HepG2 (cell line): ENCODE data around the gene TATDN3. TPM values are rescaled to one million over a fixed set of nuclear protein-coding genes. Genes with fewer than 3 reads are reported as not detected.
A peak's percentile ranks its signal among the peaks of the same experiment; 100 is the strongest.

Source experiments
- ATAC-seq: fragments of 200-7000 bp; cut with Tn5 transposase; 3 replicates; pipeline ENCODE4 v1.9.1; 2020; ENCODE audit warnings: mild to moderate bottlenecking, moderate library complexity
- BruUV-seq: library from RNA; stranded (reverse); fragments of 400-500 nt; replicated peaks from 2 replicates; lab custom pipeline; 2021; lab: Mats Ljungman, UMichigan
- CTCF ChIA-PET: fragments of 300-600 bp; formaldehyde crosslinking; extraction: SDS; loops from one replicate; lab custom pipeline; 2021; ENCODE audit warnings: low total read pairs, inconsistent platforms, low intra/inter-chr PET ratio; lab: Yijun Ruan, JAX
- POLR2A ChIA-PET: fragments of 350-600 bp; sonication (Branson Sonifier 250); formaldehyde crosslinking; loops from one replicate; lab custom pipeline; 2020; ENCODE audit warnings: antibody characterized with exemption, inconsistent platforms; lab: Yijun Ruan, JAX
- DNase-seq: peaks from one replicate; pipeline ENCODE4 v3.0.0-alpha.2; 2015; ENCODE audit warnings: low spot score
- FAIRE-seq: peaks from 3 replicates; lab custom pipeline; 2011; peaks lifted over from hg19 to GRCh38; lab: Jason Lieb, UNC
- H2AFZ ChIP-seq: one replicate; pipeline ENCODE4 v1.6.1; 2011; ENCODE audit warnings: low read length, inconsistent platforms
- H3K27ac ChIP-seq: fragments of 300-600 bp; 3 replicates; pipeline ENCODE4 v1.8.0; 2011; ENCODE audit warnings: mixed run types, mild to moderate bottlenecking, mixed read lengths, low read length, inconsistent platforms; ENCODE audit not compliant: insufficient read depth; ENCODE audit errors: extremely low read length
- H3K27me3 ChIP-seq, 2 experiments: fragments of 200-600 bp in 1 of 2; 2 replicates in 1 of 2; 3 replicates in 1 of 2; pipeline versions ENCODE4 v1.6.0 to v1.8.0; 2011; ENCODE audit warnings: low read length in 2 of 2, mild to moderate bottlenecking in 2 of 2, moderate library complexity in 2 of 2, inconsistent platforms in 1 of 2; ENCODE audit not compliant: insufficient read depth in 2 of 2, control insufficient read depth in 1 of 2
- H3K36me3 ChIP-seq, 2 experiments: fragments of 200-600 bp in 1 of 2; replicated peaks in 1 of 2; 2 replicates in 1 of 2; 3 replicates in 1 of 2; pipeline versions ENCODE4 v1.5.1 to v1.8.0; 2011; ENCODE audit warnings: low read length in 2 of 2, inconsistent platforms in 1 of 2; ENCODE audit not compliant: insufficient read depth in 2 of 2, control insufficient read depth in 1 of 2
- H3K4me1 ChIP-seq: 2 replicates; pipeline ENCODE4 v1.5.1; 2012; ENCODE audit warnings: low read length, inconsistent platforms; ENCODE audit not compliant: insufficient read depth
- H3K4me2 ChIP-seq: 2 replicates; pipeline ENCODE4 v1.6.0; 2011; ENCODE audit warnings: low read depth, low read length, inconsistent platforms
- H3K4me3 ChIP-seq, 3 experiments: fragments of 200-600 bp in 1 of 3; sonication (generic), shearing (Covaris generic) in 1 of 3; replicated peaks in 1 of 3; 2 replicates each; pipeline ENCODE4 v1.5.1; 2011 to 2016; ENCODE audit warnings: low read length in 3 of 3, inconsistent platforms in 2 of 3, low read depth in 2 of 3, mild to moderate bottlenecking in 2 of 3, control low read depth in 1 of 3, mixed read lengths in 1 of 3; ENCODE audit not compliant: insufficient read depth in 1 of 3
- H3K79me2 ChIP-seq: one replicate; pipeline ENCODE4 v1.6.1; 2011; ENCODE audit warnings: low read length, inconsistent platforms; ENCODE audit not compliant: insufficient read depth
- H3K9ac ChIP-seq: 2 replicates; pipeline ENCODE4 v1.6.0; 2011; ENCODE audit warnings: mild to moderate bottlenecking, low read depth, low read length, inconsistent platforms; ENCODE audit not compliant: insufficient read depth
- H3K9me3 ChIP-seq: 2 replicates; pipeline ENCODE4 v1.5.1; 2012; ENCODE audit warnings: mild to moderate bottlenecking, low read length
- H4K20me1 ChIP-seq: 2 replicates; pipeline ENCODE4 v1.6.0; 2011; ENCODE audit warnings: inconsistent platforms, mild to moderate bottlenecking, low read length, moderate library complexity; ENCODE audit not compliant: insufficient read depth
- AFF4 ChIP-seq: sonication (generic); formaldehyde crosslinking; IDR thresholded peaks from 2 replicates; pipeline ENCODE4 v1.4.0; 2020; ENCODE audit warnings: missing genetic modification reagents
- BRD4 ChIP-seq: sonication (generic); formaldehyde crosslinking; IDR thresholded peaks from 2 replicates; pipeline ENCODE4 v1.4.0; 2020; ENCODE audit warnings: missing genetic modification reagents
- CBX5 ChIP-seq: sonication (generic); formaldehyde crosslinking; IDR thresholded peaks from 2 replicates; pipeline ENCODE4 v1.4.0; 2020; ENCODE audit warnings: missing genetic modification reagents, borderline replicate concordance
- KDM2A ChIP-seq: sonication (generic); formaldehyde crosslinking; IDR thresholded peaks from 2 replicates; pipeline ENCODE4 v1.4.0; 2020; ENCODE audit warnings: low read depth, missing genetic modification reagents, borderline replicate concordance
- YEATS4 ChIP-seq: sonication (generic); formaldehyde crosslinking; IDR thresholded peaks from 2 replicates; pipeline ENCODE4 v1.4.0; 2020; ENCODE audit warnings: missing genetic modification reagents, borderline replicate concordance
- ZNF10 ChIP-seq: sonication (generic); formaldehyde crosslinking; IDR thresholded peaks from 2 replicates; pipeline ENCODE4 v1.4.0; 2020; ENCODE audit warnings: mild to moderate bottlenecking, low read depth, missing genetic modification reagents, borderline replicate concordance
- ZNF121 ChIP-seq: sonication (generic); formaldehyde crosslinking; IDR thresholded peaks from 2 replicates; pipeline ENCODE4 v1.5.0; 2020; ENCODE audit warnings: mild to moderate bottlenecking, missing genetic modification reagents
- ZNF362 ChIP-seq: sonication (generic); formaldehyde crosslinking; IDR thresholded peaks from 2 replicates; pipeline ENCODE4 v1.4.0; 2020; ENCODE audit warnings: missing genetic modification reagents, mild to moderate bottlenecking, borderline replicate concordance
- ZNF512B ChIP-seq: sonication (generic); formaldehyde crosslinking; IDR thresholded peaks from 2 replicates; pipeline ENCODE4 v1.5.1; 2020; ENCODE audit warnings: missing genetic modification reagents, mild to moderate bottlenecking, borderline replicate concordance
- ZNF558 ChIP-seq: sonication (generic); formaldehyde crosslinking; IDR thresholded peaks from 2 replicates; pipeline ENCODE4 v1.9.0; 2022; ENCODE audit warnings: mild to moderate bottlenecking, missing genetic modification reagents, borderline replicate concordance
- ZNF569 ChIP-seq: sonication (generic); formaldehyde crosslinking; IDR thresholded peaks from 2 replicates; pipeline ENCODE4 v1.5.0; 2020; ENCODE audit warnings: mild to moderate bottlenecking, missing genetic modification reagents, moderate library complexity, borderline replicate concordance
- ZNF572 ChIP-seq: sonication (generic); formaldehyde crosslinking; IDR thresholded peaks from 2 replicates; pipeline ENCODE4 v1.5.1; 2020; ENCODE audit warnings: mild to moderate bottlenecking, missing genetic modification reagents
- ZNF776 ChIP-seq: sonication (generic); formaldehyde crosslinking; IDR thresholded peaks from 2 replicates; pipeline ENCODE4 v1.4.0; 2020; ENCODE audit warnings: mild to moderate bottlenecking, missing genetic modification reagents
- ZNF777 ChIP-seq: sonication (generic); formaldehyde crosslinking; IDR thresholded peaks from 2 replicates; pipeline ENCODE4 v1.4.0; 2020; ENCODE audit warnings: missing genetic modification reagents
- WGBS: methylation state at CpG from one replicate; pipeline ENCODE4 v1.1.6; 2017; ENCODE audit warnings: low lambda C conversion rate; 5-methylcytosine and 5-hydroxymethylcytosine counted together
- in situ Hi-C: cut with HindIII; loops from 2 replicates; pipeline ENCODE4 v1.10.0; 2017; ENCODE audit warnings: low pct_unique_long_range_greater_than_20kb; ENCODE audit not compliant: extremely low pct_ligation_motif_present
- intact Hi-C: fragments of 100-400 bp; cut with micrococcal nuclease; formaldehyde crosslinking; loops from one replicate; pipeline ENCODE4 v1.10.0; 2022; ENCODE audit not compliant: unreplicated experiment
- polyA plus RNA-seq, 8 experiments: library from polyadenylated mRNA; depleted of rRNA in 3 of 8; stranded (reverse) in 7 of 8; unstranded in 1 of 8; fragments of >200 nt; fragmentation: Illumina TruSeq in 4 of 8; extraction: Trizol in 4 of 8; gene quantifications; 2 replicates each; pipeline versions ENCODE4 v1.2.1 to v1.2.3, GENCODE V29; 2011 to 2016; ENCODE audit warnings: low read depth in 4 of 8, missing spikeins in 1 of 8, mixed read lengths in 1 of 8; ENCODE audit not compliant: insufficient read depth in 1 of 8
- total RNA-seq, 5 experiments: library from RNA; depleted of rRNA; stranded (reverse); fragments of >200 nt; fragmentation: Illumina TruSeq; extraction: Trizol; gene quantifications; 2 replicates each; pipeline ENCODE4 v1.2.3, GENCODE V29; 2016; ENCODE audit warnings: low read depth in 1 of 5

Gene TATDN3
- total and polyA plus RNA-seq, 2 of the 13 experiments (the other 11 are each of a cell fraction or from before 2014, with no cell fraction given) = 7.3 to 8.6 TPM

GRCh38 chr1:212825798-212826452 lies 34.2 kb downstream of the TATDN3 start (continued):
- TF ChIP-seq KDM2A (no peak), ZNF10 (CRISPR knock-in tag) (no peak), ZNF569 (no peak), ZNF572 (CRISPR knock-in tag) (no peak)
- TF ChIP-seq, all 625 proteins: peak for 2

GRCh38 chr1:212827171-212827776 lies 35.6 kb downstream of the TATDN3 start:
- Histone ChIP-seq H3K9me3 (peaks cover 16% of the 10 kb centered on the region), H3K79me2 (no peaks in the 10 kb centered on the region), H4K20me1 (no peaks in the 10 kb centered on the region), H3K4me1 (peaks cover 50% of the 10 kb centered on the region), H3K9ac (peak overlapping the region; percentile 75), H3K27me3 (no peaks in the 10 kb centered on the region), H2AFZ (no peak overlapping the region), H3K36me3 (no peaks in the 10 kb centered on the region), H3K4me3 (peak overlapping the region in 1 of 3 experiments; percentile 64; a peak in 2 of 6 replicates), H3K4me2 (peak overlapping the region; percentile 98), H3K27ac (peak overlapping the region; percentile 98)
- intact Hi-C loops = no loop called here
- CTCF ChIA-PET = no interaction called here
- FAIRE-seq (peak; percentile 15), ATAC-seq (peak; percentile 18), DNase-seq (no peak)
- 36% methylated on average over 4 of the region's 4 CpGs for WGBS
- no TSS peak for BruUV-seq
- in situ Hi-C loops = no loop called here
- POLR2A ChIA-PET = interaction anchor here (1.0 to 4.0 kb wide), 8 partner anchors 9 to 77 kb away, joined by 3 to 49 read pairs (median 4); partner anchors contain the start of genes FLVCR1, NSL1, SPATA45 and TATDN3
- 0 out of 2 replicates have a peak, but pooled peaks have one; percentile 21 for TF ChIP-seq YEATS4 (CRISPR knock-in tag)
- TF ChIP-seq CBX5 (CRISPR knock-in tag) = no peak
- TF ChIP-seq ZNF558 (CRISPR knock-in tag) = no peak
- peak; percentile 11; the same call in 1 of the 2 replicates for TF ChIP-seq BRD4 (CRISPR knock-in tag)
- TF ChIP-seq ZNF512B (CRISPR knock-in tag) = no peak
- TF ChIP-seq ZNF121 (CRISPR knock-in tag) = peak; percentile 95
- TF ChIP-seq ZNF776 = no peak
- 0 out of 2 replicates have a peak, but pooled peaks have one; percentile 17 for TF ChIP-seq ZNF777 (CRISPR knock-in tag)
- no peak for TF ChIP-seq ZNF362 (CRISPR knock-in tag)
- TF ChIP-seq AFF4 (CRISPR knock-in tag) = no peak
